Measurements from ENCODE around the gene STKLD1.
A peak's percentile ranks its signal among the peaks of the same experiment; 100 is the strongest.

The STKLD1 gene

GRCh38 chr9:133356391-133357091, 19.6 kb upstream of the STKLD1 start, which contains the start of the genes SURF1 and SURF2:
SURF1 (minus strand) TSS chr9:133356487; CDS start chr9:133356453, 34 bp downstream.
SURF2 (plus strand) TSS chr9:133356550; CDS start chr9:133356593, 43 bp downstream.
- TF ChIP-seq TCF12 (IDR thresholded peaks at IDR 0.05; ENCODE audit: low read depth) (0 out of 2 replicates have a peak, but pooled peaks have one; percentile 23), EP300 (IDR thresholded peaks at IDR 0.05; ENCODE audit: borderline replicate concordance) (no peak), CREB1 (IDR thresholded peaks at IDR 0.05; ENCODE audit: low read depth) (no peak), ZBTB7A (IDR thresholded peaks at IDR 0.05; ENCODE audit: low read depth) (no peak), MAX (IDR thresholded peaks at IDR 0.05) (peak; percentile 42; the same call in 1 of the 2 replicates), USF1 (IDR thresholded peaks at IDR 0.05) (peak; percentile 42; the same call in 1 of the 2 replicates), CEBPB (IDR thresholded peaks at IDR 0.05) (no peak), TEAD4 (IDR thresholded peaks at IDR 0.05) (no peak), RAD21 (IDR thresholded peaks at IDR 0.05; ENCODE audit: low read depth) (peak; percentile 8; the same call in 1 of the 2 replicates), NFIC (IDR thresholded peaks at IDR 0.05) (no peak), REST (IDR thresholded peaks at IDR 0.05; ENCODE audit: low read depth) (no peak), YY1 (IDR thresholded peaks at IDR 0.05; ENCODE audit: low read depth) (peak; percentile 90), TAF1 (IDR thresholded peaks at IDR 0.05; ENCODE audit: low read depth) (peak; percentile 71), EGR1 (IDR thresholded peaks at IDR 0.05) (peak; percentile 95)

- TF ChIP-seq USF1 (IDR thresholded peaks at IDR 0.05) = no peak
Observed at GRCh38 chr9:133357656-133358055, 18.5 kb upstream of the STKLD1 start.

- TF ChIP-seq USF1 (IDR thresholded peaks at IDR 0.05) = no peak
- TF ChIP-seq RAD21 (IDR thresholded peaks at IDR 0.05; ENCODE audit: low read depth) = peak; percentile 37
Observed at GRCh38 chr9:133359399-133360175, 16.6 kb upstream of the STKLD1 start.

- no peak for TF ChIP-seq ZBTB7A (IDR thresholded peaks at IDR 0.05; ENCODE audit: low read depth)
- no peak for TF ChIP-seq RAD21 (IDR thresholded peaks at IDR 0.05; ENCODE audit: low read depth)
- TF ChIP-seq USF1 (IDR thresholded peaks at IDR 0.05) = no peak
- TF ChIP-seq MAX (IDR thresholded peaks at IDR 0.05) = no peak
- TF ChIP-seq TCF12 (IDR thresholded peaks at IDR 0.05; ENCODE audit: low read depth) = no peak
- no peak for TF ChIP-seq TAF1 (IDR thresholded peaks at IDR 0.05; ENCODE audit: low read depth)
- no peak for TF ChIP-seq TEAD4 (IDR thresholded peaks at IDR 0.05)
- TF ChIP-seq YY1 (IDR thresholded peaks at IDR 0.05; ENCODE audit: low read depth) = no peak
- TF ChIP-seq CEBPB (IDR thresholded peaks at IDR 0.05) = no peak
- TF ChIP-seq FOXM1 (IDR thresholded peaks at IDR 0.05; ENCODE audit: borderline replicate concordance, low read depth) = no peak
- no peak for TF ChIP-seq CREB1 (IDR thresholded peaks at IDR 0.05; ENCODE audit: low read depth)
- no peak for TF ChIP-seq EP300 (IDR thresholded peaks at IDR 0.05; ENCODE audit: borderline replicate concordance)
- TF ChIP-seq EGR1 (IDR thresholded peaks at IDR 0.05) = no peak
- TF ChIP-seq REST (IDR thresholded peaks at IDR 0.05; ENCODE audit: low read depth) = no peak
- TF ChIP-seq NFIC (IDR thresholded peaks at IDR 0.05) = no peak
Observed at GRCh38 chr9:133360400-133361393, 15.5 kb upstream of the STKLD1 start.

Measured in Ishikawa (cell line).